Left renal cortex interstitium (tissue), 4 donors: ENCODE measurements around the gene MISFA. TPM values are rescaled to one million over a fixed set of nuclear protein-coding genes. Genes with fewer than 3 reads are reported as not detected.
"Not testable (repeated sequence)": the region's sequence is repeated elsewhere in the genome, so short reads cannot be mapped to it uniquely, and the experiment has no call there.

Experiments
- DNase-seq, 4 donors: peaks; one replicate each; pipeline ENCODE4 v3.0.0-alpha.2; 2013; ENCODE audit warnings: low read depth in 4 of 4, low spot score in 2 of 4, missing footprints in 1 of 4
- polyA plus RNA-seq, 4 donors: library from polyadenylated mRNA; unstranded; fragments of 120-200 nt; gene quantifications; one replicate each; pipeline ENCODE4 v1.2.1, GENCODE V29; 2013; ENCODE audit not compliant: insufficient read length in 4 of 4

The MISFA gene
- polyA plus RNA-seq, result 10 to 100 TPM in 2 of 4 donors, 1 to 10 TPM in 2; 4.2 to 16.1 (median 9.5) TPM

DNA sequence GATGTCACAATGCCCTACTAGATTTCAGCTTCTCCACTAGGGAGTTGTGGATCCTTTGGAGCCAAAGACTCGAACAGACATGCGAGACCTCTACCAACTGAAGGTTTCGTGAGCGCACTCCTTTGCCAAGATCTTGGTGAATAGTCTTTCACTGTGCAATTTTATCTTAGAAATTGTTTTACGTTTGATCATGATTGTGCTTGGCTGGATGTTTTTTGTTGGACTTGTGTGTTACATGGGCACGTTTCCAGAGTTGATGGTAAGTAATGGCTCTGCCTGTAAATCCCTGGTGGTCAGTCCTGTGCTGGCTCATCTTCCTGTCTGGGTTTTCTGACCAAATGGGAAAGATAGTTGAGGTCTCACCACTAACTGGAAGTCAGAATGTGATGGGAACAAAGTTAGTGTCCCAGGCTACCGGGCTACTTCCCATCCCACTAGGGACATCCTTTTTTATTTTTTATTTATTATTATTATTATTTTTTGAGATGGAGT lies at the start of gene MISFA:
Gene MISFA, plus strand, starts transcription at position 51 of the 492 bp plus-strand sequence. Its CDS starts 140 bp downstream, at position 191.
- no peak for DNase-seq

- no peak for DNase-seq
Measured at GRCh38 chr11:18563090-18563730, 36.4 kb upstream of the MISFA start.

GRCh38 chr11:18564149-18564548 lies 35.4 kb upstream of the MISFA start:
- no peak for DNase-seq

DNA sequence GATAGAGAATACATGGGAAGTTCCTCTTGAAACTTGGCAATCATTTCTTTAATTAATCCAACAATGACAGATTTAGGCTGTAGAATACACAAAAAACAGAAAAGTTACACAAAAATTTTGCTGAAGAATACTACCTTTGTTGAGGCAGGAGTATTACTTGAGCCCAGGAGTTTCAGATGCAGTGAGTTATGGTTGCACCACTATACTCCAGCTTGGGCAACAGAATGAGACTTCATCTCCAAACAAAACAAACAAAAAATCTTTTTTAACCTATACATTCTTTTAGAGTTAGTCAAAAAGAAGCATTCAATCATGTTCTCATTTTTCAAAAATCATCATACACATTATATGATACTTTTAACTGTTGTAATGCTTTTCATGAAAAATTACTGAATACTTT lies 33.2 kb upstream of the MISFA start:
- DNase-seq, result no peak

GRCh38 chr11:18567081-18567480 lies 32.5 kb upstream of the MISFA start:
- DNase-seq, result no peak

GRCh38 chr11:18575361-18575760 lies 24.2 kb upstream of the MISFA start:
- no peak for DNase-seq

DNA sequence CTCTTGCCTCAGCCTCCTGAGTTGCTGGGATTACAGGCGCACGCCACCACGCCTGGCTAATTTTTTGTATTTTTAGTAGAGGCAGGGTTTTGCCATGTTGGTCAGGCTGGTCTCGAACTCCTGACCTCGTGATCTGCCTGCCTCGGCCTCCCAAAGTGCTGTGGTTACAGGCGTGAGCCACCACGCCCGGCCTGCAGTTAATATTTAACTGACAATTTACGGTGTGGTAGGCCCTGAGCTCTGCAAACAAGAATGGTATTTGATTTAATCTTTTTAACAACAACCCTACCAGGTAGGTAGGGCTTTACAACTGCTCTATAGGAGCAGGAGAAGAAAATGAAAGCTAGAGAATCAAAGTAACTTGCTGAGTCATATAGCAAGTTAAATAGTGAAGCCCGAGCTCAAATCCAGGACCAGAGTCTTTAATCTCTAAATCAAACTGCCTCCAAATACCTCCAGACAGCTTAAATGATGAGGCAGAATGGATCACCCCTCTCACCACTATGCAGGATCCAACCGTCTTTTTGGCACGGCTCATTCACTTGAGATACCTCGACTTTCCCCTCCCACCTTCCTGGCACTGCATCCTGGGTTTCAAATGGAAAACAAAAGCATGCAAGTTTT lies 20.5 kb upstream of the MISFA start:
- DNase-seq, result no peak

DNA sequence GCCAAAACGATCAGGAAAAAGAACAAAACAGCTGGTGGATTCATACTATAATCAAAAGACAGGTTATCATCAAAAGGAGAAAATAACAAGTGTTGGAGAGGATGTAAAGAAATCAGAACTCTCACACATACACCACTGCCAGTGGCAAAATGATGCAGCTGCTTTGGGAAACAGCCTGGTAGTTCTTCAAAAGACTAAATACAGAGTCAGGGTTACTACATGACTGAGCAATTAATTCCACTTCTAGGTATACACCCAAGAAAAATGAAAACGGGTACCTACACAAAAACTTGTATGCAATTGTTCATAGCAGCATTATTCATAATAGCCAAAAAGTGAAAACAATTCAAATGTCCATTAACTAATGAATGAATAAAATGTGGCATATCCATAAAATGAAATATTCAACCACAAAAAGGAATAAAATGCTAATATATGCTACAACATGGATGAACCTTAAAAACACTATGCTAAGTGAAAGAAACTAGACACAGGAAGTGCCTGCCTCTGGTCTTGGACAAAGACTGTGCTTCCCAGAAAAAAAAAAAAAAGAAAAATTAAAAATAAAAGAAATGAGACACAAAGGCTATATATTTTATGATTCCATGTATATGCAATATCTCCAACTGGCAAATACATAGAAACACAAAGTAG lies 19.3 kb upstream of the MISFA start:
- no peak for DNase-seq

- no peak for DNase-seq
Measured at GRCh38 chr11:18581825-18582224, 17.8 kb upstream of the MISFA start.

DNA sequence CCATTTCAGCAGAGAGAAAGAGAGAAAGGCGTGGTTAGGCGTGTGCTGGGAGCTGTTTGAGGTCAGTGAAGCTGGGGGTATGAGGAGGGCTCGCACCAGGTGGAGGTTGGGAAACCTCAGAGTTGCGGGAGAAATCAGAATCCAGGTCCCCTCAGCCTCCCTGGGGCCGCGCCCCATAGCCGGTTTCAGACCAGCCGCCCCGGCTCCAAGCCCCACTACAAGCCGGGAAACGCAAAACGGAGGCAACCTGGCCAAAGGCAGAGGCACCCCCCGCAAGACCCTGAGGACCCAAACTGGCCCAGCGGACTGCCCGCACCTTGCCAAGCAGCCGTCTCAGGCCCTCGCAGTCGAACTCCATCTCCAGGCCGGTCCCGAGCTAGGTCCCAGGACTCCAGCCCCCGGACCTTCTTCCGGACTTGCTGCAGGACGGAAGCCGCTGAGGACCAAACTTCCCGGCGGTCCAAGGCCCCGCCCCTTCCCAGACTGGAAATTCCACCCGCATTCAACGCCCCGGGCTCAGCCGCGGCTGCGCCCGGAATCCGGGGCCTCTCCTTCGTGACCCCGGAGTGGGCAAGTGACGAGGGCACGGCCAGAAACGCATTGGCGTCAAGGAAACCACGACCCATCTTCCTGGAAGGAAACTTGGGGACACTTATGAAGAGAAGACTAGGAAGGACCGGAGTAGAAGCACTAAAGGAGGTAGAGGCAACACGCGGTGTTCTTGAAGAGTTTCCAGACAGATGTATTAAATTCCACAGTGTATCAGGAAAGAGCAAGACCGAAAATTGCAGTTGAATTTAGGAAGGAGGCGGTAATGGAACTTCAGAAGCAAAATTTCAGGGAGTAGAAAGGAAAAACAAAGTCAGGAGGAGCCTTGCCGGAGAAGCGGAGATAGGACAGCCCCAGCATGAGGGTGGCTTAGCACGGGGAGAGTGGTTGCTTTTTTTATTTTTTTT lies 11.0 kb upstream of the MISFA start, which contains the start of gene UEVLD:
Gene UEVLD, minus strand, starts transcription at position 438 of the 956 bp plus-strand sequence. Its CDS starts 80 bp downstream, at position 358.
- DNase-seq, result peak; percentile 80 to 89 (median 84)

DNA sequence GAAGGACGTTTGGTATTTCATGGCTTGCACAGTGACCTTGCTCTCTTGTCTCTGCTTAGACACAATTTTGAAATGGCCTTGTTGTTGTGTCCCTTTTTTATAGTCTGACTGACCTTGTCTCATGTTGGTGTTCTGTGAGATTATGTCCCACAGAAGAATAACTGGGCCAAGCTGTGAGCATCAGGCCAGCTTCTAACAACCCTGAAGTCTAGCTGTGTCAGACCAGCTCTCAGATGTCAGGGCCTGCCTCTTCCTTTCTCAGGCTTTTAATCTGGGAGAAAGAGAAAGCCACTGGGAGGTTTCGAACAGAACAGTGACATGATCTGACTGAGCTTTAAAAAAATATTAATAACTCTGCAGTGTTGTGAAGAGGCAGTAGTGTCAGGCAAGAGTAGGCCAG lies 9.0 kb upstream of the MISFA start:
- DNase-seq, result no peak

DNA sequence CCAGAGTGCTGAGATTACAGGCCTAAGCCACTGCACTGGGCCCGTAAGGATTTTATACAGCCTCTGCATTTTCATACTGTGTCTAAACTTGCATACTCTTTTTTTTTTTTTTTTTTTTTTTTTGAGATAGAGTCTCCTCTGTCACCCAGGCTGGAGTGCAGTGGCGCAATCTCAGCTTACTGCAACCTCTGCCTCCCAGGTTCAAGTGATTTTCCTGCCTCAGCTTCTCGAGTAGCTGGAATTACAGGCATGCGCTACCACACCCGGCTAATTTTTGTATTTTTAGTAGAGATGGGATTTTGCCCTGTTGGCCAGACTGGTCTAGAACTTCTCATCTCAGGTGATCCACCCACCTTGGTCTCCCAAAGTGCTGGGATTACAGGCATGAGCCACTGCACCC lies 5.5 kb upstream of the MISFA start:
- not testable (repeated sequence) for DNase-seq

- DNase-seq, result no peak
Measured at GRCh38 chr11:18594999-18595749, 4.4 kb upstream of the MISFA start.

GRCh38 chr11:18600915-18601569 lies 1.5 kb downstream of the MISFA start:
- DNase-seq, result no peak

DNA sequence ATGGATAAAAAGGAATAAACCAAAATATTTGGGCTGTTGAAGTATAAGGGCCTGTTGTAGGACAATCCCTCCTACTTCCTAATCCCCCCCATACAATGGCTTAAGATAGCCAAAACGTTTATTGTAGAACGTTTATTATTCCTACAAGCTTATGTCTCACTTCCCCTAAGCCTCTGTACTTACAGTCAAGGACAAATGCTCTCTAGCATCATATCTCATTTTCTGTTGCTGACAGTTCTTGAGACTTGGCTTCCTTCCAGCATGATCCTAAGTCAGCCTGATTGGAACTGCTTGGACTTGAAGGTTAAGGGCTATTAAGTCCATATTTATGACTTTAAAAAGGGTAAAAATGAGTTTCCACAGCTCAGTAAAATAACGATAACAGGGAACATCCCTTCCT lies 8.8 kb downstream of the MISFA start:
- DNase-seq, result no peak

DNA sequence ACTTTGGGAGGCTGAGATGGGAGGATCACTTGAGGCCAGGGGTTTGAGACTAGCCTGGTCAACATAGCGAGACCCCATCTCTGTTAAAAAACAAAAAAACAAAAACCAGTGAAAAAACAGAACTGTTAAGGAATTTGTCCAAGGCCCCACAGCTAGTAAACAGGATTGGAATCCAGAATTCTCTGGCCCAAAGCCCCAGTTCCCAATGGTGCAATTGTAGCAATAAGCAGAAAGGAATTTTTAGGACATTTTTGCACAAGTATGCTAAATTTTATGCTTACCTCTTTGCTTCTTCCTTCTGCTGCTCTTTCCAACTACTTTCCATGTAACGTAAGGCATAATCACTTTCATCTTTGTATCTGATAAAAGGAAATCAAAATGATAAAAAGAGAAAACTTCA lies 11.6 kb downstream of the MISFA start:
- no peak for DNase-seq

DNA sequence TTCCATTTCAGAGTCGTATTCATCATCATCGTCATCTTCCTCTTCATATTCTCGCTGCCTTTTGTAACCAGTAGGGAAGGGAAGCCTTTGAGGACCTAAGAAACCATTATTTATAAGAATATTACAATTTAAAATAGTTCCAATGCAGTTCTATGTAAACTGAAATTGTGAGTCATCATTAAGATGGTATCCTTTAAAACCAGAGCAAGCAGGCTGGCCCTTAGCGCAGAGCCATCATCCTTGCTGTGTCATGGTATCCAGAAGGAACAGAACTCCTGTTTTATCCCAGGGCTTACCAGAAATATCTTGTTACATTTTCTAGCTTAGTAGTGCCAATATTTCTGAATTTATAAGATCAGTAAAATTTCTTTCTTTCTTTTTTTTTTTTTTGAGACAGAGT lies 12.8 kb downstream of the MISFA start:
- no peak for DNase-seq

DNA sequence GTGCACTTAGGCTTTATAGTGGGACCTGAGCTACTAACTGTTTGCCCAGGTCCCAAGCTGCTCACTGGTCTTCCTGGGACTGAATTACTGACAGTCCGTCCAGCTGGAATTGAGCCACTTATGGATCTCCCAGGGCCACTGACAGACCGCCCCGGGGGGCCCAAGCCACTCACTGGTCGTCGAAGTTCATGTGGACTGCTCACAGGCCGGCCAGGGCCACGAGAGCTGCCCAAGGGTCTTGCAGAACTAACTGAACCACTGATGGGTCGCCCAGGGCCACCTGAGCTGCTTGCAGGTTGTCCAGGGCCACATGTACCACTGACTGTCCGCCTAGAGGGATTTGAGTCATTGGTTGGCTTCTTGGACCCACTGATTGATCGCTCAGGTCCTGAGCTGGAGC lies 15.1 kb downstream of the MISFA start:
- no peak for DNase-seq
